HG03558 (cell line): ENCODE data around the gene TMEM141.
"Not testable (repeated sequence)": the region's sequence is repeated elsewhere in the genome, so short reads cannot be mapped to it uniquely, and the experiment has no call there.

ENCODE experiments used
- ATAC-seq: cut with Tn5 transposase; IDR thresholded peaks from one replicate; pipeline ENCODE4 v1.9.1; 2021; ENCODE audit warnings: moderate number of reproducible peaks; ENCODE audit not compliant: unreplicated experiment; ENCODE audit errors: extremely low read depth

TMEM141 gene

GRCh38 chr9:136829981-136830885, 39.1 kb downstream of the TMEM141 start:
- no peak for ATAC-seq

- ATAC-seq, result no peak
Observed at GRCh38 chr9:136831002-136831719, 40.0 kb downstream of the TMEM141 start.

GRCh38 chr9:136831720-136832104, 40.6 kb downstream of the TMEM141 start:
- ATAC-seq, result no peak

- ATAC-seq, result no peak
Observed at GRCh38 chr9:136832581-136832980, 41.4 kb downstream of the TMEM141 start.

GRCh38 chr9:136833381-136834048, 42.4 kb downstream of the TMEM141 start:
- ATAC-seq, result not testable (repeated sequence)

GRCh38 chr9:136835162-136835931, 44.2 kb downstream of the TMEM141 start:
- no peak for ATAC-seq

- ATAC-seq, result no peak
Observed at GRCh38 chr9:136835932-136836904, 45.1 kb downstream of the TMEM141 start.

GRCh38 chr9:136837146-136837855, 46.2 kb downstream of the TMEM141 start:
- no peak for ATAC-seq

GRCh38 chr9:136837856-136838277, 46.7 kb downstream of the TMEM141 start:
- not testable (repeated sequence) for ATAC-seq

- no peak for ATAC-seq
Observed at GRCh38 chr9:136838314-136839228, 47.4 kb downstream of the TMEM141 start.

GRCh38 chr9:136839229-136840139, 48.3 kb downstream of the TMEM141 start:
- ATAC-seq, result no peak

- ATAC-seq, result no peak
Observed at GRCh38 chr9:136840140-136840876, 49.2 kb downstream of the TMEM141 start.

- no peak for ATAC-seq
Observed at GRCh38 chr9:136840877-136841645, 49.9 kb downstream of the TMEM141 start.

- not testable (repeated sequence) for ATAC-seq
Observed at GRCh38 chr9:136841646-136842379, 50.7 kb downstream of the TMEM141 start.
